ENCODE results near the gene CGB7. TPM values are rescaled to one million over a fixed set of nuclear protein-coding genes. Genes with fewer than 3 reads are reported as not detected.

CGB7 gene
- polyA plus RNA-seq (2013): not detected

GRCh38 chr19:49057636-49058234 is at the start of gene CGB7:
Gene CGB7 (minus strand): TSS chr19:49057749. CDS start chr19:49055375, 2,374 bp downstream.
- peaks cover 0 to 73% (median 16%) of the 10 kb centered on the region in 5 experiments for H3K27me3 ChIP-seq (replicated peaks in 2 of 5; ENCODE audit: control insufficient read depth in 4 of 5, insufficient read depth in 5 of 5, low read length in 4 of 5)

DNA sequence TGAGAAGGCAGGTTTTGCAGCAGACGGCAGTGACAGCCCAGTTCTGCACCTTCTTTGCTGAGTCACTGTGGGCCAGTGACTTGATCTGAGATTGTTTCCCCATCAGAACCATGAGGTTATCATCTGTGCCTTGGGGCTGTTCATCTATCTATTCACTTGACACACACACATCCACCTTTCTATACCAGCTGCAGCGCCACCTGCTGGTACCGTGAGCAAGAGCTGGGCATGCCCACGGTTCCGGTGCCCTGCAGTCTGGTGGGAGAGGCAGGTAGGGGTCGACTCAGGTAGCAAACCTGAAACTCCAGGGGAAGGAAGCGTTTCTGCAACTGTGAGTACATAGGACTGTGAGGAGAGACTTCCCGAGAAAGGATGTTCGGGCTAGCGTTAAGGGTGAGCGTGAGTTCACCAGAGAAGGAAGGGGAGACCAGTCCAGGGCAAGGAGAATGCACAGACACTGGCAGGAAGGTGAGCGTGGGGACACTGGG is 49.1 kb upstream of the CGB7 start:
- ChIA-PET CTCF (interaction anchor here (1.0 to 3.7 kb wide), 14 partner anchors 8 to 119 kb away, joined by 3 to 21 read pairs (median 7); partner anchors contain the start of gene LIN7B), POLR2A (interaction anchor here (0.5 kb wide), 1 partner anchor 105 kb away, joined by 3 read pairs; no protein-coding TSS in a partner anchor)
- Histone ChIP-seq H3K27ac (ENCODE audit: insufficient read depth in 1 of 2, low read depth in 1 of 2, low read length in 2 of 2, poor library complexity in 1 of 2, severe bottlenecking in 2 of 2) (no peak overlapping the region), H3K27me3 (replicated peaks in 2 of 5; ENCODE audit: control insufficient read depth in 4 of 5, insufficient read depth in 5 of 5, low read length in 4 of 5) (no peaks in the 10 kb centered on the region), H3K4me1 (ENCODE audit: control extremely low read depth in 1 of 4, control insufficient read depth in 4 of 4, insufficient read depth in 4 of 4, low read length in 3 of 4) (no peaks in the 10 kb centered on the region), H3K36me3 (ENCODE audit: control insufficient read depth in 4 of 4, insufficient read depth in 4 of 4, low read length in 3 of 4) (peaks cover 4 to 79% (median 60%) of the 10 kb centered on the region in 4 experiments), H3K4me3 (ENCODE audit: control insufficient read depth in 1 of 7, extremely low read depth in 1 of 7, insufficient read depth in 4 of 7, low read depth in 2 of 7, low read length in 6 of 7) (no peak overlapping the region), H3K9me3 (ENCODE audit: control extremely low read depth in 1 of 5, control insufficient read depth in 4 of 5, insufficient read depth in 2 of 5, low read depth in 1 of 5, low read length in 4 of 5) (no peaks in the 10 kb centered on the region)
- 75% methylated on average over 12 of the region's 12 CpGs for WGBS (ENCODE audit: insufficient coverage)
- peak; percentile 60 to 76 (median 69) for DNase-seq

More at GRCh38 chr19:49057636-49058234, at the start of gene CGB7:
- peak within 1 kb of the TSS in 6 of 7 experiments; percentile 33 to 74 (median 56) for H3K4me3 ChIP-seq (ENCODE audit: control insufficient read depth in 1 of 7, extremely low read depth in 1 of 7, insufficient read depth in 4 of 7, low read depth in 2 of 7, low read length in 6 of 7)
- no peaks in the 10 kb centered on the region for H3K36me3 ChIP-seq (ENCODE audit: control insufficient read depth in 4 of 4, insufficient read depth in 4 of 4, low read length in 3 of 4)
- H3K4me1 ChIP-seq (ENCODE audit: control extremely low read depth in 1 of 4, control insufficient read depth in 4 of 4, insufficient read depth in 4 of 4, low read length in 3 of 4): peaks cover 0 to 25% (median 19%) of the 10 kb centered on the region in 4 experiments
- 4% methylated on average over 32 of the region's 38 CpGs for WGBS (ENCODE audit: insufficient coverage)
- H3K27ac ChIP-seq (ENCODE audit: insufficient read depth in 1 of 2, low read depth in 1 of 2, low read length in 2 of 2, poor library complexity in 1 of 2, severe bottlenecking in 2 of 2): no peak within 1 kb of the TSS
- DNase-seq: peak in 1 of 3 donors; percentile 29
- ChIA-PET CTCF (interaction anchor here (1.5 kb wide), 1 partner anchor 16 kb away, joined by 3 read pairs; no protein-coding TSS in a partner anchor), POLR2A (interaction anchor here (0.6 kb wide), 1 partner anchor 48 kb away, joined by 6 read pairs; no protein-coding TSS in a partner anchor)
- H3K9me3 ChIP-seq (ENCODE audit: control extremely low read depth in 1 of 5, control insufficient read depth in 4 of 5, insufficient read depth in 2 of 5, low read depth in 1 of 5, low read length in 4 of 5): no peaks in the 10 kb centered on the region

DNA sequence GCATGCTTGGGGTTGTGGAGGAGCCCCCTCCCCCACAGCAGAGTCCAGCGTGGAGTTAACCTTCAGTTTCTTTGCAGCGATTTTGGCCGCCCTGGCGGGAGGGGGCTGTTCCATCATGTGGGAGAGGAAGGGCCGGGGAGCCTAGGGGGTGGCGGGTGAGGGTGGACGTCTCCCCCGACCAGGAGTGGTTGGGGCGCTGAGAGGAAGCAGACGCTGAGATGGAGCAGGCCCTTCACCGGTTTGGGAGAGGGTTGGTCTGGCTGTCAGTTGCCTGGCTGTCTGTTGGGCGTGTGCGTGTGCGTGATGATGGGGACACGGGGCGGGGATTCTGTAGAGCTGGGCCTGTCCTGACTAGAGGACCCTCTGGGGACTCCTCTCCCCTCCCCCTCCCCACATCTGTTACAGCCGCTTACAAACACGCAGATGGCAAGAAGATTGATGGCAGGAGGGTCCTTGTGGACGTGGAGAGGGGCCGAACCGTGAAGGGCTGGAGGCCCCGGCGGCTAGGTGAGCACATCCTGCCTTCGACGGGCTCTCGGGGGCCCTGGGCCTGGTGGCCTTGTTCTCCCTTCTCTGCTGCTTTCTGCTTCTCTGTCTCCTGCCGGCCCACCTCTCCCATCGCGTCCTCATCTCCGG is 46.8 kb upstream of the CGB7 start:
- no peak for DNase-seq
- H3K27ac ChIP-seq (ENCODE audit: insufficient read depth in 1 of 2, low read depth in 1 of 2, low read length in 2 of 2, poor library complexity in 1 of 2, severe bottlenecking in 2 of 2): no peak overlapping the region
- POLR2A ChIA-PET: no interaction called here
- no peaks in the 10 kb centered on the region for H3K9me3 ChIP-seq (ENCODE audit: control extremely low read depth in 1 of 5, control insufficient read depth in 4 of 5, insufficient read depth in 2 of 5, low read depth in 1 of 5, low read length in 4 of 5)
- H3K27me3 ChIP-seq (replicated peaks in 2 of 5; ENCODE audit: control insufficient read depth in 4 of 5, insufficient read depth in 5 of 5, low read length in 4 of 5): no peaks in the 10 kb centered on the region
- CTCF ChIA-PET: interaction anchor here (2.4 to 3.7 kb wide), 4 partner anchors 9 to 104 kb away, joined by 7 to 21 read pairs (median 12); partner anchors contain the start of gene LIN7B
- WGBS (ENCODE audit: insufficient coverage): 87% methylated on average over 20 of the region's 30 CpGs
- H3K4me1 ChIP-seq (ENCODE audit: control extremely low read depth in 1 of 4, control insufficient read depth in 4 of 4, insufficient read depth in 4 of 4, low read length in 3 of 4): no peaks in the 10 kb centered on the region
- peaks cover 8 to 93% (median 72%) of the 10 kb centered on the region in 4 experiments for H3K36me3 ChIP-seq (ENCODE audit: control insufficient read depth in 4 of 4, insufficient read depth in 4 of 4, low read length in 3 of 4)
- no peak overlapping the region for H3K4me3 ChIP-seq (ENCODE audit: control insufficient read depth in 1 of 7, extremely low read depth in 1 of 7, insufficient read depth in 4 of 7, low read depth in 2 of 7, low read length in 6 of 7)

DNA sequence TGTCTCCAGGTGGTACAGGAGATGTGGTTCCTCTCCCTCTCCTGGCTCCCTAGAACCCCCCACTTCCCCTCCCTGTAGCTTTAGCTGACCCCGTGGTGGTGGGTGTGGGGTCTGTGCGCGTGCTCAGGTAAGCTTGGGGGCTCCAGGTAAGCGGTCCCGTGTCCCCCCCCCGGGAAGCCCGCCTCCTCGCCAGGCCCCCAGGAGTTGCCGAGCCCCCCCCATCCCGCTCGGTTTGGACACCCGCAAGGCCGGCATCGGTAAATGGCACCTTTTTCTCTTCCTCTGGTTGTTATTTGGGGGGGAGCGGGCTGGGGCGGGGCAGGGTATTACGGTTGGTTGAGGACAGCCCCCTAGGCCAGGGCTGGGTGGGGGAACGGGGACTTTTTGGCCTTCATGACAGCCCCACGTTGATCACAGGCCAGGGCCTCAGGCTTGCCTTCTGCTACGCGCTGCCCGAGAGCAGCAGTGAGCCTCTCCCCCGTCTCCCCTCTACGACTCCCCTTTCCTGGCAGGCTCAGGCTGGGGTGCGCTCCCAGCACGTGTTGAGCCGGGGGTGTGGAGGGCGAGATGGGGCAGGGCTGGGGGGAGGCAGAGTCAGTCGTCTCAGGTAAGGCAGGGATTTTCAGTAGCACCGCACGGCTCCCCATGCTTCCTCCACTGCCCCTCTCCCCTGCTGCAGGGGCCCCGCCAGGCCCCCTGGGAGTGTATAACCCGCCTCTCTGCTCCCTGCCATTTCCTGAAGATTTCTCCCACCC is 46.0 kb upstream of the CGB7 start:
- H3K27ac ChIP-seq (ENCODE audit: insufficient read depth in 1 of 2, low read depth in 1 of 2, low read length in 2 of 2, poor library complexity in 1 of 2, severe bottlenecking in 2 of 2): no peak overlapping the region
- H3K9me3 ChIP-seq (ENCODE audit: control extremely low read depth in 1 of 5, control insufficient read depth in 4 of 5, insufficient read depth in 2 of 5, low read depth in 1 of 5, low read length in 4 of 5): no peaks in the 10 kb centered on the region
- ChIA-PET CTCF (interaction anchor here (1.2 to 3.7 kb wide), 4 partner anchors 8 to 96 kb away, joined by 4 to 21 read pairs (median 8); partner anchors contain the start of gene LIN7B), POLR2A (no interaction called here)
- H3K27me3 ChIP-seq (replicated peaks in 2 of 5; ENCODE audit: control insufficient read depth in 4 of 5, insufficient read depth in 5 of 5, low read length in 4 of 5): no peaks in the 10 kb centered on the region
- no peak overlapping the region for H3K4me3 ChIP-seq (ENCODE audit: control insufficient read depth in 1 of 7, extremely low read depth in 1 of 7, insufficient read depth in 4 of 7, low read depth in 2 of 7, low read length in 6 of 7)
- no peak for DNase-seq
- H3K36me3 ChIP-seq (ENCODE audit: control insufficient read depth in 4 of 4, insufficient read depth in 4 of 4, low read length in 3 of 4): peaks cover 6 to 93% (median 72%) of the 10 kb centered on the region in 4 experiments
- no peaks in the 10 kb centered on the region for H3K4me1 ChIP-seq (ENCODE audit: control extremely low read depth in 1 of 4, control insufficient read depth in 4 of 4, insufficient read depth in 4 of 4, low read length in 3 of 4)
- WGBS (ENCODE audit: insufficient coverage): 94% methylated on average over 26 of the region's 33 CpGs

- ChIA-PET POLR2A (interaction anchor here (1.4 kb wide), 1 partner anchor 12 kb away, joined by 3 read pairs; the partner anchor contains the start of gene LIN7B), CTCF (interaction anchor here (1.1 to 1.4 kb wide), 4 partner anchors 15 to 97 kb away, joined by 3 to 5 read pairs (median 4); no protein-coding TSS in a partner anchor)
- Histone ChIP-seq H3K27ac (ENCODE audit: insufficient read depth in 1 of 2, low read depth in 1 of 2, low read length in 2 of 2, poor library complexity in 1 of 2, severe bottlenecking in 2 of 2) (no peak overlapping the region), H3K27me3 (replicated peaks in 2 of 5; ENCODE audit: control insufficient read depth in 4 of 5, insufficient read depth in 5 of 5, low read length in 4 of 5) (no peaks in the 10 kb centered on the region), H3K9me3 (ENCODE audit: control extremely low read depth in 1 of 5, control insufficient read depth in 4 of 5, insufficient read depth in 2 of 5, low read depth in 1 of 5, low read length in 4 of 5) (no peaks in the 10 kb centered on the region), H3K4me3 (ENCODE audit: control insufficient read depth in 1 of 7, extremely low read depth in 1 of 7, insufficient read depth in 4 of 7, low read depth in 2 of 7, low read length in 6 of 7) (no peak overlapping the region), H3K4me1 (ENCODE audit: control extremely low read depth in 1 of 4, control insufficient read depth in 4 of 4, insufficient read depth in 4 of 4, low read length in 3 of 4) (no peaks in the 10 kb centered on the region), H3K36me3 (ENCODE audit: control insufficient read depth in 4 of 4, insufficient read depth in 4 of 4, low read length in 3 of 4) (peaks cover 9 to 88% (median 75%) of the 10 kb centered on the region in 4 experiments)
- WGBS (ENCODE audit: insufficient coverage): over 99% methylated on average over 11 of the region's 12 CpGs
- DNase-seq: no peak
These were observed 44.8 kb upstream of the CGB7 start for GRCh38 chr19:49102303-49102702.

DNA sequence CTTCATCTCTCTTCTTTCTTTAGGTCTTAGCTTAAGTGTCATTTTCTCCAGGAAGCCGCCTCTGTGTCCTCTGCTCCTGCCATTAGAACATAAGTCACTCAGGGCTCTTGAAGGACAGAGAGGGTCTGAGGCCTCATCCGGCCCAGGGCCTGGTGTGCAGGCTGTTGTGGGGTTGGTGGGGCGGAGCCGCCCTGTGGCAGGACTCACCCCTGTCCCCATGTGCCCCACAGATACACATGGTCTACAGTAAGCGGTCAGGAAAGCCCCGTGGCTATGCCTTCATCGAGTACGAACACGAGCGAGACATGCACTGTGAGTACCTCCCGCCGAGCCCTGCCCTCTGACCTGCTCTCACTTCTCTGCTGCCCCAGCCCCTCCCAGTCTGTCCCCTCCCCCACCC is 43.6 kb upstream of the CGB7 start:
- H3K27ac ChIP-seq (ENCODE audit: insufficient read depth in 1 of 2, low read depth in 1 of 2, low read length in 2 of 2, poor library complexity in 1 of 2, severe bottlenecking in 2 of 2): no peak overlapping the region
- H3K9me3 ChIP-seq (ENCODE audit: control extremely low read depth in 1 of 5, control insufficient read depth in 4 of 5, insufficient read depth in 2 of 5, low read depth in 1 of 5, low read length in 4 of 5): no peaks in the 10 kb centered on the region
- POLR2A ChIA-PET: no interaction called here
- WGBS (ENCODE audit: insufficient coverage): 96% methylated on average over 8 of the region's 12 CpGs
- no peak for DNase-seq
- no peaks in the 10 kb centered on the region for H3K27me3 ChIP-seq (replicated peaks in 2 of 5; ENCODE audit: control insufficient read depth in 4 of 5, insufficient read depth in 5 of 5, low read length in 4 of 5)
- no peaks in the 10 kb centered on the region for H3K4me1 ChIP-seq (ENCODE audit: control extremely low read depth in 1 of 4, control insufficient read depth in 4 of 4, insufficient read depth in 4 of 4, low read length in 3 of 4)
- CTCF ChIA-PET: interaction anchor here (0.9 to 2.2 kb wide), 3 partner anchors 12 to 98 kb away, joined by 3 to 9 read pairs (median 6); partner anchors contain the start of gene LIN7B
- no peak overlapping the region for H3K4me3 ChIP-seq (ENCODE audit: control insufficient read depth in 1 of 7, extremely low read depth in 1 of 7, insufficient read depth in 4 of 7, low read depth in 2 of 7, low read length in 6 of 7)
- H3K36me3 ChIP-seq (ENCODE audit: control insufficient read depth in 4 of 4, insufficient read depth in 4 of 4, low read length in 3 of 4): peaks cover 9 to 86% (median 74%) of the 10 kb centered on the region in 4 experiments
